OCI-LY3 (cell line): ENCODE results near the gene CAMKMT.

ENCODE experiments used
- H2AFZ ChIP-seq: fragments of 200-600, 300-600 bp; shearing (Covaris generic); 2 replicates; pipeline ENCODE4 v1.6.0; 2014; ENCODE audit warnings: antibody characterized with exemption, low read depth, low read length
- H3K27ac ChIP-seq: fragments of 200-600, 300-600 bp; sonication (generic); 2 replicates; pipeline ENCODE4 v1.5.1; 2014; ENCODE audit warnings: mild to moderate bottlenecking, low read length, moderate library complexity, mixed read lengths
- H3K27me3 ChIP-seq: fragments of 200-600, 300-600 bp; sonication (generic); 2 replicates; pipeline ENCODE4 v1.6.1; 2014; ENCODE audit warnings: low read depth, low read length, mixed read lengths
- H3K36me3 ChIP-seq: fragments of 200-600, 300-600 bp; sonication (generic); replicated peaks from 2 replicates; pipeline ENCODE3; 2014; ENCODE audit warnings: low read depth, low read length, mixed read lengths
- H3K4me1 ChIP-seq: fragments of 300-600, 200-600 bp; sonication (generic); 2 replicates; pipeline ENCODE4 v1.6.1; 2014; ENCODE audit warnings: low read length, mixed read lengths
- H3K4me2 ChIP-seq: fragments of 200-600, 300-600 bp; sonication (generic); 2 replicates; pipeline ENCODE4 v1.6.1; 2014; ENCODE audit warnings: low read length, mixed read lengths
- H3K4me3 ChIP-seq: fragments of 300-600, 200-600 bp; sonication (generic); 2 replicates; pipeline ENCODE4 v1.5.1; 2014; ENCODE audit warnings: antibody characterized with exemption, mild to moderate bottlenecking, low read length, moderate library complexity
- H3K79me2 ChIP-seq: fragments of 300-600, 200-600 bp; shearing (Covaris generic); 2 replicates; pipeline ENCODE4 v1.6.1; 2014; ENCODE audit warnings: mild to moderate bottlenecking, low read length, mixed read lengths
- H3K9ac ChIP-seq: fragments of 300-600, 200-600 bp; shearing (Covaris generic); 2 replicates; pipeline ENCODE4 v1.6.0; 2014; ENCODE audit warnings: mild to moderate bottlenecking, low read length, moderate library complexity
- H3K9me3 ChIP-seq: fragments of 200-600, 300-600 bp; shearing (Covaris generic); 2 replicates; pipeline ENCODE4 v1.6.1; 2014; ENCODE audit warnings: low read length, mixed read lengths; ENCODE audit not compliant: insufficient read depth
- H4K20me1 ChIP-seq: fragments of 200-600, 300-600 bp; sonication (generic); 2 replicates; pipeline ENCODE4 v1.6.1; 2016; ENCODE audit warnings: low read length, mixed read lengths; ENCODE audit not compliant: insufficient read depth
- CTCF ChIP-seq: fragments of 200-600, 300-600 bp; sonication (generic); IDR thresholded peaks from 2 replicates; pipeline ENCODE4 v1.5.1; 2014; ENCODE audit warnings: antibody characterized with exemption, low read length, low read depth
- EZH2phosphoT487 ChIP-seq: fragments of 200-600 bp; shearing (Covaris generic); IDR thresholded peaks from 2 replicates; pipeline ENCODE4 v1.6.1; 2018; ENCODE audit warnings: antibody characterized with exemption, mixed run types, low read depth

The CAMKMT gene

GRCh38 chr2:44746856-44747615, 385.3 kb downstream of the CAMKMT start:
- no peaks in the 10 kb centered on the region for H3K4me1 ChIP-seq
- no peak for TF ChIP-seq EZH2phosphoT487
- no peak for TF ChIP-seq CTCF
- no peaks in the 10 kb centered on the region for H3K36me3 ChIP-seq
- H3K4me2 ChIP-seq = no peak overlapping the region
- H4K20me1 ChIP-seq = no peaks in the 10 kb centered on the region
- H3K27ac ChIP-seq = no peak overlapping the region
- H3K4me3 ChIP-seq = no peak overlapping the region
- H3K79me2 ChIP-seq = no peaks in the 10 kb centered on the region
- H3K27me3 ChIP-seq = no peaks in the 10 kb centered on the region
- H2AFZ ChIP-seq = no peak overlapping the region
- no peak overlapping the region for H3K9ac ChIP-seq
- H3K9me3 ChIP-seq = no peaks in the 10 kb centered on the region

- Histone ChIP-seq H3K27ac (no peak overlapping the region), H3K36me3 (no peaks in the 10 kb centered on the region), H3K79me2 (no peaks in the 10 kb centered on the region), H3K4me1 (no peaks in the 10 kb centered on the region), H2AFZ (no peak overlapping the region), H3K4me2 (no peak overlapping the region), H3K9ac (no peak overlapping the region), H3K27me3 (no peaks in the 10 kb centered on the region), H4K20me1 (no peaks in the 10 kb centered on the region), H3K4me3 (no peak overlapping the region), H3K9me3 (no peaks in the 10 kb centered on the region)
- TF ChIP-seq EZH2phosphoT487 (no peak), CTCF (no peak)
Measured at GRCh38 chr2:44747794-44748193, 386.0 kb downstream of the CAMKMT start.

GRCh38 chr2:44751754-44752479, 390.2 kb downstream of the CAMKMT start:
- TF ChIP-seq EZH2phosphoT487 (no peak), CTCF (no peak)
- Histone ChIP-seq H3K9me3 (no peaks in the 10 kb centered on the region), H3K4me3 (no peak overlapping the region), H3K27ac (no peak overlapping the region), H3K4me2 (no peak overlapping the region), H3K4me1 (no peaks in the 10 kb centered on the region), H3K36me3 (no peaks in the 10 kb centered on the region), H3K9ac (no peak overlapping the region), H3K79me2 (no peaks in the 10 kb centered on the region), H4K20me1 (no peaks in the 10 kb centered on the region), H3K27me3 (no peaks in the 10 kb centered on the region), H2AFZ (no peak overlapping the region)

GRCh38 chr2:44752761-44753160, 391.0 kb downstream of the CAMKMT start:
- Histone ChIP-seq H3K9me3 (no peaks in the 10 kb centered on the region), H4K20me1 (no peaks in the 10 kb centered on the region), H3K79me2 (no peaks in the 10 kb centered on the region), H3K4me3 (no peak overlapping the region), H3K27ac (no peak overlapping the region), H3K4me2 (no peak overlapping the region), H2AFZ (no peak overlapping the region), H3K36me3 (no peaks in the 10 kb centered on the region), H3K9ac (no peak overlapping the region), H3K4me1 (no peaks in the 10 kb centered on the region), H3K27me3 (no peaks in the 10 kb centered on the region)
- TF ChIP-seq CTCF (no peak), EZH2phosphoT487 (no peak)
